ENCODE results near the gene SYNE1. TPM values are rescaled to one million over a fixed set of nuclear protein-coding genes. Genes with fewer than 3 reads are reported as not detected.

SYNE1 gene
- total RNA-seq, 1 experiment from 2014 or later: 3.0 TPM

GRCh38 chr6:152318278-152318677 is 318.9 kb downstream of the SYNE1 start:
- no peak overlapping the region for H3K14ac ChIP-seq (ENCODE audit: insufficient read depth, low read length)
- peaks cover 6 to 7% of the 10 kb centered on the region in 2 experiments for H3K4me1 Mint-ChIP-seq
- no peaks in the 10 kb centered on the region for H3K79me2 ChIP-seq (ENCODE audit: insufficient read depth, low read length)
- no peak overlapping the region for H3K23ac ChIP-seq (ENCODE audit: insufficient read length, low read depth, low read length)
- no peaks in the 10 kb centered on the region for H3K79me1 ChIP-seq (ENCODE audit: insufficient read depth, low read depth, low read length, poor library complexity, severe bottlenecking)
- no peak overlapping the region for H3K27ac ChIP-seq (ENCODE audit: insufficient read length, low read depth, low read length)
- H3K27me3 ChIP-seq (ENCODE audit: insufficient read depth, low read length): no peaks in the 10 kb centered on the region
- TF ChIP-seq, protein P1, sequence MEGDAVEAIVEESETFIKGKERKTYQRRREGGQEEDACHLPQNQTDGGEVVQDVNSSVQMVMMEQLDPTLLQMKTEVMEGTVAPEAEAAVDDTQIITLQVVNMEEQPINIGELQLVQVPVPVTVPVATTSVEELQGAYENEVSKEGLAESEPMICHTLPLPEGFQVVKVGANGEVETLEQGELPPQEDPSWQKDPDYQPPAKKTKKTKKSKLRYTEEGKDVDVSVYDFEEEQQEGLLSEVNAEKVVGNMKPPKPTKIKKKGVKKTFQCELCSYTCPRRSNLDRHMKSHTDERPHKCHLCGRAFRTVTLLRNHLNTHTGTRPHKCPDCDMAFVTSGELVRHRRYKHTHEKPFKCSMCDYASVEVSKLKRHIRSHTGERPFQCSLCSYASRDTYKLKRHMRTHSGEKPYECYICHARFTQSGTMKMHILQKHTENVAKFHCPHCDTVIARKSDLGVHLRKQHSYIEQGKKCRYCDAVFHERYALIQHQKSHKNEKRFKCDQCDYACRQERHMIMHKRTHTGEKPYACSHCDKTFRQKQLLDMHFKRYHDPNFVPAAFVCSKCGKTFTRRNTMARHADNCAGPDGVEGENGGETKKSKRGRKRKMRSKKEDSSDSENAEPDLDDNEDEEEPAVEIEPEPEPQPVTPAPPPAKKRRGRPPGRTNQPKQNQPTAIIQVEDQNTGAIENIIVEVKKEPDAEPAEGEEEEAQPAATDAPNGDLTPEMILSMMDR (conservative IDR thresholded peaks at IDR 0.05): no peak
- H2BK12ac ChIP-seq (ENCODE audit: insufficient read length, low read depth, low read length): no peak overlapping the region
- no peaks in the 10 kb centered on the region for H3K9me3 Mint-ChIP-seq
- no peak overlapping the region for H4K91ac ChIP-seq (ENCODE audit: insufficient read length, low read depth, low read length)
- H4K8ac ChIP-seq (replicated peaks; ENCODE audit: insufficient read length, low read depth, low read length): no peak overlapping the region
- H3K4me3 Mint-ChIP-seq: no peak overlapping the region
- H2BK20ac ChIP-seq (ENCODE audit: low read depth, low read length, poor library complexity, severe bottlenecking): no peak overlapping the region
- H3K4ac ChIP-seq (ENCODE audit: low read depth, low read length): no peak overlapping the region
- H3K27me3 Mint-ChIP-seq (ENCODE audit: low read depth): no peaks in the 10 kb centered on the region
- H2AK5ac ChIP-seq (ENCODE audit: insufficient read length, low read length): no peak overlapping the region
- H2BK120ac ChIP-seq (ENCODE audit: low read depth, low read length, poor library complexity, severe bottlenecking): no peak overlapping the region
- WGBS (ENCODE audit: extremely low coverage, insufficient read length, low lambda C conversion rate): no CpG with 5 or more reads among the region's 4 CpGs
- H3K23me2 ChIP-seq (ENCODE audit: insufficient read length, low read depth, low read length, poor library complexity, severe bottlenecking): no peaks in the 10 kb centered on the region
- H3T11ph ChIP-seq (ENCODE audit: low read length): no peak overlapping the region
- no peaks in the 10 kb centered on the region for H4K20me1 ChIP-seq (ENCODE audit: control insufficient read depth, insufficient read depth, insufficient read length)
- H3K56ac ChIP-seq (ENCODE audit: insufficient read length, low read depth, low read length): no peak overlapping the region
- no peak overlapping the region for H2BK5ac ChIP-seq (ENCODE audit: insufficient read length, low read length)
- DNase-seq: no peak
- no peak overlapping the region for H2AFZ ChIP-seq (ENCODE audit: low read length)
- no peaks in the 10 kb centered on the region for H3K36me3 Mint-ChIP-seq (ENCODE audit: insufficient read depth in 1 of 3, low read depth in 3 of 3)
- H4K5ac ChIP-seq (ENCODE audit: insufficient read length, low read depth, low read length): no peak overlapping the region
- H3K4me1 ChIP-seq (ENCODE audit: insufficient read depth, low read length): no peaks in the 10 kb centered on the region
- H3K9ac ChIP-seq (ENCODE audit: extremely low read depth, insufficient read length, low read length): no peak overlapping the region
- no peak overlapping the region for H3K4me2 ChIP-seq (ENCODE audit: insufficient read depth, insufficient read length, low read length)
- no peak overlapping the region for H2BK15ac ChIP-seq (ENCODE audit: low read depth, low read length)
- no peak overlapping the region for H3K27ac Mint-ChIP-seq
- no peaks in the 10 kb centered on the region for H3K9me3 ChIP-seq (ENCODE audit: control insufficient read depth, low read depth, low read length)
- H3K18ac ChIP-seq (ENCODE audit: insufficient read length, low read depth, low read length): no peak overlapping the region
